K562 (cell line): ENCODE results near the gene RIC8B. TPM values are rescaled to one million over a fixed set of nuclear protein-coding genes. Genes with fewer than 3 reads are reported as not detected.

Experiments used
- ATAC-seq: fragments of 200-7000 bp; cut with Tn5 transposase; 3 replicates; pipeline ENCODE4 v1.9.1; 2020; ENCODE audit warnings: moderate library complexity
- BruUV-seq: library from RNA; stranded (reverse); fragments of 400-500 nt; replicated peaks from 2 replicates; lab custom pipeline; 2021; lab: Mats Ljungman, UMichigan
- CTCF ChIA-PET: fragments of 300-600 bp; formaldehyde crosslinking; extraction: SDS; loops from one replicate; lab custom pipeline; 2021; ENCODE audit warnings: low intra/inter-chr PET ratio; lab: Yijun Ruan, JAX
- POLR2A ChIA-PET: fragments of 300-600, 350-650 bp; sonication (Branson Sonifier 250); formaldehyde crosslinking; extraction: SDS; loops from one replicate; lab custom pipeline; 2021; ENCODE audit warnings: antibody characterized with exemption, inconsistent platforms; lab: Yijun Ruan, JAX
- DNase-seq, 4 experiments: peaks; one replicate each; pipeline versions ENCODE4 v3.0.0 to v3.0.0-alpha.2; 2011 to 2018; ENCODE audit warnings: low spot score in 3 of 4, mixed read lengths in 3 of 4; ENCODE audit errors: extremely low read depth in 1 of 4
- FAIRE-seq: peaks from 2 replicates; lab custom pipeline; 2011; peaks lifted over from hg19 to GRCh38; lab: Jason Lieb, UNC
- H2AFZ ChIP-seq: 2 replicates; pipeline ENCODE4 v1.6.0; 2011; ENCODE audit warnings: low read depth, low read length, control low read depth, inconsistent platforms
- H3K27ac ChIP-seq: fragments of 200-600 bp; 3 replicates; pipeline ENCODE4 v1.8.0; 2011; ENCODE audit warnings: low read depth, mild to moderate bottlenecking, control low read depth, inconsistent platforms, low read length, moderate library complexity, mixed read lengths; ENCODE audit errors: extremely low read depth
- H3K27me3 ChIP-seq, 2 experiments: fragments of 300-600 bp in 1 of 2; 2 replicates in 1 of 2; 3 replicates in 1 of 2; pipeline versions ENCODE4 v1.6.0 to v1.8.0; 2011; ENCODE audit warnings: inconsistent platforms in 2 of 2, low read length in 2 of 2, mild to moderate bottlenecking in 1 of 2, mixed read lengths in 1 of 2, moderate library complexity in 1 of 2; ENCODE audit not compliant: control insufficient read depth in 2 of 2, insufficient read depth in 2 of 2
- H3K36me3 ChIP-seq: fragments of 300-600 bp; 3 replicates; pipeline ENCODE4 v1.8.0; 2011; ENCODE audit warnings: mild to moderate bottlenecking, low read length, inconsistent platforms; ENCODE audit not compliant: control insufficient read depth, insufficient read depth
- H3K4me1 ChIP-seq, 2 experiments: fragments of 200-600 bp in 1 of 2; replicated peaks in 1 of 2; 2 replicates in 1 of 2; 3 replicates in 1 of 2; pipeline versions ENCODE4 v1.5.1 to v1.8.0; 2011; ENCODE audit warnings: inconsistent platforms in 2 of 2, low read length in 2 of 2, mild to moderate bottlenecking in 1 of 2, mixed read lengths in 1 of 2, moderate library complexity in 1 of 2; ENCODE audit not compliant: control insufficient read depth in 2 of 2, insufficient read depth in 2 of 2
- H3K4me2 ChIP-seq: 2 replicates; pipeline ENCODE4 v1.6.1; 2011; ENCODE audit warnings: low read length, control low read depth, inconsistent platforms, mixed read lengths; ENCODE audit not compliant: insufficient read depth
- H3K4me3 ChIP-seq: fragments of 200-600 bp; sonication (generic), shearing (Covaris generic); 2 replicates; pipeline ENCODE4 v1.5.1; 2016; ENCODE audit warnings: control low read depth, inconsistent platforms
- H3K79me2 ChIP-seq: fragments of 200-600 bp; 3 replicates; pipeline ENCODE4 v1.8.0; 2011; ENCODE audit warnings: low read length, inconsistent platforms; ENCODE audit not compliant: control insufficient read depth, insufficient read depth
- H3K9ac ChIP-seq, 2 experiments: 2 replicates each; pipeline versions ENCODE4 v1.6.0 to v1.6.1; 2011; ENCODE audit warnings: low read depth in 2 of 2, low read length in 2 of 2, control low read depth in 1 of 2, inconsistent platforms in 1 of 2, mild to moderate bottlenecking in 1 of 2, mixed read lengths in 1 of 2; ENCODE audit not compliant: insufficient read depth in 1 of 2
- H3K9me1 ChIP-seq: one replicate; pipeline ENCODE4 v1.6.0; 2011; ENCODE audit warnings: inconsistent platforms, mild to moderate bottlenecking, low read length, moderate library complexity; ENCODE audit not compliant: control insufficient read depth, insufficient read depth
- H3K9me3 ChIP-seq: replicated peaks from 2 replicates; pipeline ENCODE4 v1.5.1; 2011; ENCODE audit warnings: low read depth, low read length, inconsistent platforms; ENCODE audit not compliant: control insufficient read depth, insufficient read depth
- H4K20me1 ChIP-seq: replicated peaks from 2 replicates; pipeline ENCODE4 v1.6.1; 2011; ENCODE audit warnings: low read length, inconsistent platforms, mixed read lengths; ENCODE audit not compliant: control insufficient read depth, insufficient read depth
- ATF3 ChIP-seq, 2 experiments: fragments of 450-650 bp in 1 of 2; sonication (generic) in 1 of 2; formaldehyde crosslinking in 1 of 2; IDR thresholded peaks in 1 of 2; conservative IDR thresholded peaks in 1 of 2; 2 replicates each; pipeline versions ENCODE4 v1.6.1 to v1.8.1; 2016 to 2023; ENCODE audit warnings: mild to moderate bottlenecking in 2 of 2, moderate library complexity in 2 of 2, inconsistent platforms in 1 of 2, missing genetic modification reagents in 1 of 2
- BMI1 ChIP-seq: fragments of 150-350 bp; IDR thresholded peaks from 2 replicates; pipeline ENCODE4 v1.6.1; 2014; ENCODE audit warnings: low read length
- CEBPG ChIP-seq, 3 experiments: fragments of 200-800 bp in 1 of 3; sonication (Bioruptor generic) in 1 of 3; sonication (generic) in 1 of 3; formaldehyde crosslinking in 1 of 3; IDR thresholded peaks in 2 of 3; conservative IDR thresholded peaks in 1 of 3; 2 replicates each; pipeline versions ENCODE4 v1.6.1 to v1.8.0; 2016 to 2022; ENCODE audit warnings: missing compliant biosample characterization in 2 of 3, missing genetic modification characterization in 2 of 3, mild to moderate bottlenecking in 1 of 3, missing genetic modification reagents in 1 of 3
- ESRRB ChIP-seq: fragments of 250-450 bp; sonication (Bioruptor Pico); IDR thresholded peaks from 2 replicates; pipeline ENCODE4 v1.5.0; 2020; ENCODE audit warnings: mild to moderate bottlenecking, moderate library complexity, borderline replicate concordance
- NELFE ChIP-seq: IDR thresholded peaks from 2 replicates; pipeline ENCODE4 v1.6.1; 2011; ENCODE audit warnings: mild to moderate bottlenecking; ENCODE audit not compliant: insufficient read depth, insufficient read length
- NFYB ChIP-seq: IDR thresholded peaks from 2 replicates; pipeline ENCODE4 v1.6.1; 2011; ENCODE audit warnings: mild to moderate bottlenecking, moderate library complexity; ENCODE audit not compliant: insufficient read length; ENCODE audit errors: extremely low read depth
- PHTF2 ChIP-seq: fragments of 250-450 bp; sonication (Bioruptor Pico); IDR thresholded peaks from 2 replicates; pipeline ENCODE4 v1.5.0; 2021; ENCODE audit warnings: mild to moderate bottlenecking
- SMARCA5 ChIP-seq: fragments of 450-650 bp; IDR thresholded peaks from 2 replicates; pipeline ENCODE4 v1.6.1; 2016
- STAT5B ChIP-seq: fragments of 250-450 bp; sonication (Bioruptor Pico); IDR thresholded peaks from 2 replicates; pipeline ENCODE4 v1.8.0; 2021; ENCODE audit warnings: mild to moderate bottlenecking, inconsistent platforms
- TCF7L2 ChIP-seq: fragments of 150-350 bp; IDR thresholded peaks from 2 replicates; pipeline ENCODE4 v1.6.1; 2016; ENCODE audit warnings: low read depth, mild to moderate bottlenecking, low read length, moderate library complexity
- ZBTB7A ChIP-seq: IDR thresholded peaks from 2 replicates; pipeline ENCODE4 v1.6.1; 2011; ENCODE audit warnings: low read depth, mild to moderate bottlenecking, low read length, moderate library complexity, borderline replicate concordance; ENCODE audit not compliant: control insufficient read depth
- ZNF77 ChIP-seq: fragments of 250-450 bp; sonication (Bioruptor Pico); IDR thresholded peaks from 2 replicates; pipeline ENCODE4 v1.5.0; 2020
- ZSCAN32 ChIP-seq: fragments of 450-650 bp; formaldehyde crosslinking; IDR thresholded peaks from 2 replicates; pipeline ENCODE4 v1.4.0; 2020; ENCODE audit warnings: mild to moderate bottlenecking, moderate library complexity
- in situ Hi-C: fragments of 300-500 bp; cut with MboI; formaldehyde crosslinking; loops from 4 replicates; pipeline ENCODE4 v1.15.0; 2018; ENCODE audit warnings: inconsistent platforms, mixed read lengths
- intact Hi-C: fragments of 100-400 bp; cut with micrococcal nuclease; formaldehyde crosslinking; loops from 2 replicates; pipeline ENCODE4 v1.14.2; 2022
- polyA plus RNA-seq, 8 experiments: library from polyadenylated mRNA; depleted of rRNA in 4 of 8; stranded (reverse) in 5 of 8; unstranded in 3 of 8; fragments of >200 nt; fragmentation: Nextera tagmentation in 2 of 8; fragmentation: Illumina TruSeq in 1 of 8; extraction: Ambion mirVana in 2 of 8; extraction: Trizol in 1 of 8; gene quantifications; 2 replicates each; pipeline versions ENCODE4 v1.2.1 to v1.2.3, GENCODE V29; 2011 to 2014; ENCODE audit warnings: inconsistent platforms in 1 of 8, missing spikeins in 1 of 8
- total RNA-seq, 7 experiments: library from RNA; depleted of rRNA in 6 of 7; stranded (reverse); fragments of >200 nt in 6 of 7; fragmentation: Illumina TruSeq in 2 of 7; extraction: Trizol in 2 of 7; gene quantifications; 2 replicates each; pipeline versions ENCODE4 v1.2.1 to v1.2.3, GENCODE V29; 2011 to 2021; ENCODE audit warnings: low replicate concordance in 1 of 7
- TF ChIP-seq, protein P1 (sequence below): fragments of 250-450 bp; sonication (Bioruptor Pico); IDR thresholded peaks from 2 replicates; pipeline ENCODE4 v1.8.0; 2021; ENCODE audit warnings: moderate library complexity, mild to moderate bottlenecking, inconsistent platforms
- TF ChIP-seq, protein P2 (sequence below): sonication (generic); formaldehyde crosslinking; IDR thresholded peaks from 2 replicates; pipeline ENCODE4 v1.5.0; 2020; ENCODE audit warnings: missing genetic modification reagents
- TF ChIP-seq, protein P3 (sequence below): fragments of 200-800 bp; sonication (Bioruptor generic); IDR thresholded peaks from 2 replicates; pipeline ENCODE4 v1.6.1; 2017; ENCODE audit warnings: missing genetic modification characterization, missing compliant biosample characterization

The RIC8B gene
- total and polyA plus RNA-seq, 9 of the 15 experiments (the other 6 are each of a cell fraction or from before 2014, with no cell fraction given), result 0.92 to 8.1 (median 4.8) TPM

GRCh38 chr12:106870116-106870515 lies 95.6 kb downstream of the RIC8B start:
- no TSS peak for BruUV-seq
- CTCF ChIA-PET, result no interaction called here
- no peak overlapping the region for H3K9ac ChIP-seq
- H3K9me3 ChIP-seq, result no peaks in the 10 kb centered on the region
- in situ Hi-C loops (no loop called here), intact Hi-C loops (no loop called here)
- ATAC-seq (no peak), DNase-seq (no peak), FAIRE-seq (no peak)
- H3K27ac ChIP-seq, result no peak overlapping the region
- H3K9me1 ChIP-seq, result no peaks in the 10 kb centered on the region
- no peaks in the 10 kb centered on the region for H3K36me3 ChIP-seq
- no peak overlapping the region for H2AFZ ChIP-seq
- POLR2A ChIA-PET, result no interaction called here
- H3K79me2 ChIP-seq, result no peaks in the 10 kb centered on the region
- H3K4me2 ChIP-seq, result no peak overlapping the region
- no peak for TF ChIP-seq NELFE
- TF ChIP-seq, protein P1, sequence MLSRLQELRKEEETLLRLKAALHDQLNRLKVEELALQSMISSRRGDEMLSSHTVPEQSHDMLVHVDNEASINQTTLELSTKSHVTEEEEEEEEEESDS (CRISPR knock-in tag), result no peak
- TF ChIP-seq BMI1, result no peak
- no peak for TF ChIP-seq TCF7L2
- TF ChIP-seq, protein P2, sequence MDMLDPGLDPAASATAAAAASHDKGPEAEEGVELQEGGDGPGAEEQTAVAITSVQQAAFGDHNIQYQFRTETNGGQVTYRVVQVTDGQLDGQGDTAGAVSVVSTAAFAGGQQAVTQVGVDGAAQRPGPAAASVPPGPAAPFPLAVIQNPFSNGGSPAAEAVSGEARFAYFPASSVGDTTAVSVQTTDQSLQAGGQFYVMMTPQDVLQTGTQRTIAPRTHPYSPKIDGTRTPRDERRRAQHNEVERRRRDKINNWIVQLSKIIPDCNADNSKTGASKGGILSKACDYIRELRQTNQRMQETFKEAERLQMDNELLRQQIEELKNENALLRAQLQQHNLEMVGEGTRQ, result no peak
- no peak for TF ChIP-seq ZNF77
- no peak for TF ChIP-seq CEBPG (CRISPR knock-in tag; IDR thresholded peaks at IDR 0.05)
- TF ChIP-seq CEBPG (tag; conservative IDR thresholded peaks at IDR 0.05 in 1 of 2, IDR thresholded peaks at IDR 0.05 in 1 of 2), result no peak
- no peak for TF ChIP-seq SMARCA5
- TF ChIP-seq ZBTB7A, result no peak
- TF ChIP-seq ATF3 (IDR thresholded peaks at IDR 0.05), result no peak
- no peak for TF ChIP-seq ATF3 (CRISPR knock-in tag; conservative IDR thresholded peaks at IDR 0.05)
- no peak for TF ChIP-seq ZSCAN32 (CRISPR knock-in tag)
- TF ChIP-seq, protein P3, sequence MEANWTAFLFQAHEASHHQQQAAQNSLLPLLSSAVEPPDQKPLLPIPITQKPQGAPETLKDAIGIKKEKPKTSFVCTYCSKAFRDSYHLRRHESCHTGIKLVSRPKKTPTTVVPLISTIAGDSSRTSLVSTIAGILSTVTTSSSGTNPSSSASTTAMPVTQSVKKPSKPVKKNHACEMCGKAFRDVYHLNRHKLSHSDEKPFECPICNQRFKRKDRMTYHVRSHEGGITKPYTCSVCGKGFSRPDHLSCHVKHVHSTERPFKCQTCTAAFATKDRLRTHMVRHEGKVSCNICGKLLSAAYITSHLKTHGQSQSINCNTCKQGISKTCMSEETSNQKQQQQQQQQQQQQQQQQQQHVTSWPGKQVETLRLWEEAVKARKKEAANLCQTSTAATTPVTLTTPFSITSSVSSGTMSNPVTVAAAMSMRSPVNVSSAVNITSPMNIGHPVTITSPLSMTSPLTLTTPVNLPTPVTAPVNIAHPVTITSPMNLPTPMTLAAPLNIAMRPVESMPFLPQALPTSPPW (CRISPR knock-in tag), result no peak
- no peak for TF ChIP-seq STAT5B (CRISPR knock-in tag)
- TF ChIP-seq PHTF2 (CRISPR knock-in tag), result no peak
- no peak for TF ChIP-seq ESRRB (CRISPR knock-in tag)
- TF ChIP-seq NFYB, result no peak
- H3K27me3 ChIP-seq, result no peaks in the 10 kb centered on the region
- H4K20me1 ChIP-seq, result no peaks in the 10 kb centered on the region
- H3K4me3 ChIP-seq, result no peak overlapping the region
- no peaks in the 10 kb centered on the region for H3K4me1 ChIP-seq
